Measurements from ENCODE around the gene FSIP2. TPM values are rescaled to one million over a fixed set of nuclear protein-coding genes. Genes with fewer than 3 reads are reported as not detected.
"Not testable (repeated sequence)": the region's sequence is repeated elsewhere in the genome, so short reads cannot be mapped to it uniquely, and the experiment has no call there.

The FSIP2 gene
- total RNA-seq, 1 donor from 2014 or later, result 1.6 TPM

DNA sequence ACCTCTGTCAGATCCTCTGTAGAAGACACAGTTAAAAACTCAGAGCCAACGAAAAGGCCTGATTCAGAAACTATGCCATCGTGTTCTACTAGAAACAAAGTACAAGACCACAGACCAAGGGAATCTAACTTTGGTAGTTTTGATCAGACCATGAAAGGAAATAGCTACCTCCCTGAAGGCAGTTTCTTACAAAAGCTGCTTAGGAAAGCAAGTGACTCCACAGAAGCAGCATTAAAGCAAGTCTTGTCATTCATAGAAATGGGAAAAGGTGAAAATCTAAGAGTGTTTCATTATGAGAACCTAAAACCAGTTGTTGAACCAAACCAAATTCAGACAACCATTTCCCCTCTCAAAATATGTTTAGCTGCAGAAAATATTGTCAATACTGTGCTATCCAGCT lies 58.2 kb downstream of the FSIP2 start:
- DNase-seq (ENCODE audit: low spot score), result no peak

DNA sequence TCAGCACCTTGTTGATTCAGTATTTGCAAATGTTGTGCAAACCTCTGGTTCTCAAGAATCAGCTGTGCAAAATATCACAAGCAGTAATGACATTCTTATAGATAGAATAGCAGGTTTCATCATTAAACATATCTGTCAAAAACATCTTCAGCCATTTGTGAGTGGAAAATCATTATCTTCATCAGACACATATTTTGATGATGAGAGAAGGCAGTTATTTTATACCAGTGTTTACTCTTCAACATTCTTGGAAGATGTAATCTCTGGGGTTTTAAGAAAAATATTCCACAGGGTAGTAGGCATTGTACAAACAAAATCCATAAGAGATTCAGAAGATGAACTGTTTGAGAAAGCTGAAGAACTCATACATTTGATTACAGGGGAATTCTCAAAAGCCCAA lies 64.3 kb downstream of the FSIP2 start:
- DNase-seq (ENCODE audit: low spot score), result no peak

DNA sequence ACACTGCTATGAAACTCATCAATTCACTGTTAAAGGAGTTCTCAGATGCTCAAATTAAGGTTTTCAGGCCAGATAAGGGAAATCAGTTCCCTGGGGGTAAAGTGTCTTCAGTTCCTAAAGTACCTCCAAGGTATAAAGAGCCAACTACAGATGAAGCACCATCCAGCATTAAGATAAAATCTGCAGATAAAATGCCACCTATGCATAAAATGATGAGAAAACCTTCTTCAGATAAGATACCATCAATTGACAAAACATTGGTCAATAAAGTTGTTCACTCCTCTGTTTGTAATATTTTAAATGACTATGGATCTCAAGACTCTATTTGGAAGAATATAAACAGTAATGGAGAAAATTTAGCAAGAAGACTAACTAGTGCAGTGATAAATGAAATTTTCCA lies 68.2 kb downstream of the FSIP2 start:
- no peak for DNase-seq (ENCODE audit: low spot score)

DNA sequence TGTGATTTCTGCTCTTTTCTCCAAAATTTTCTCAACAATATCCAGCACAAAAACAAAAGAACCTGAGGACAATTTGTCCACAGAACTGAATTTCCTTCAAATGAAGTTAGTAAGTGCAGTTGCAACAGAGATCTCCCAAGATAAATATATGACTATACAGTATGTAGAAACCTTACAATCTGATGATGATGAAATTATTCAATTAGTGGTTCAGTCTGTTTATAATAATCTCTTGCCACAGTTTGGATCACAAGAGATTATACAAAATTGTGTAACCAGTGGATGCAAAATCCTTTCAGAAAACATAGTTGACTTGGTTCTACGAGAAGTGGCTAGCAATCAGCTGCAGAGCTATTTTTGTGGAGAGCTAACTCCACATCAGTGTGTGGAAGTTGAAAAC lies 68.7 kb downstream of the FSIP2 start:
- no peak for DNase-seq (ENCODE audit: low spot score)

DNA sequence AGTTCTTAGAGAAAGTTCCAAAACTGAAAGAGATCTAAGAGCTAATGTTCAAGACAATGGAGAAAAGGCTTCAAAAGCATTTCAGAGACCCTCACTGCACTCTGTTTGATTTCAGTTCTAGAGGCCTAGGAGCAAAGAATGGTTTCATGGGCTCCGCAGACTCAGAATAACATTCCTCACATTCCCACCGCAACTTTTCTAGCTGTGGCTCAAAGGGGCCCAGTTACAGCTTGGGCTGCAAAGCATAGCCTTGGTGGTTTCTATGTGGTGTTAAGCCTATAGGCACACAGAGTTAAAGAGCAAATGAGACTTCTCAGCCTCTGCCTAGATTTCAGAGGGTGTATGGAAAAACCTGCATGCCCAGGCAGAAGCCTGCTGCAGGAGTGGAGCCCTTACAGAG lies 73.0 kb downstream of the FSIP2 start:
- DNase-seq (ENCODE audit: low spot score), result no peak

DNA sequence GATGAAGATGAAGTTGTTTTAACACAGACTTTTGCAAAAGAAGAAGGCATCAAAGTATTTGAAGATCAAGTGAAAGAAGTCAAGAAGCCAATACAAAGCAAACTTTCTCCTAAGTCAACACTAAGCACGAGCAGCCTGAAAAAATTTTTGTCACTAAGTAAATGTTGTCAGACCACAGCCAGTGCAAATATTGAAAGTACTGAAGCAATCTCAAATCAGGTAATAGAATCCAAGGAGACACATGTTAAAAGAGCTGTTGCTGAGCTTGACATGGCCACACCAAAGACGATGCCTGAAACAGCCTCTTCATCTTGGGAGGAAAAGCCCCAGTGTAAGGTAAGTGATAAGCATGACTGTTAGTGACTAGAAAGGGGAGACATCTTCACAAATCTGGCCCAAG lies 75.1 kb downstream of the FSIP2 start:
- no peak for DNase-seq (ENCODE audit: low spot score)

DNA sequence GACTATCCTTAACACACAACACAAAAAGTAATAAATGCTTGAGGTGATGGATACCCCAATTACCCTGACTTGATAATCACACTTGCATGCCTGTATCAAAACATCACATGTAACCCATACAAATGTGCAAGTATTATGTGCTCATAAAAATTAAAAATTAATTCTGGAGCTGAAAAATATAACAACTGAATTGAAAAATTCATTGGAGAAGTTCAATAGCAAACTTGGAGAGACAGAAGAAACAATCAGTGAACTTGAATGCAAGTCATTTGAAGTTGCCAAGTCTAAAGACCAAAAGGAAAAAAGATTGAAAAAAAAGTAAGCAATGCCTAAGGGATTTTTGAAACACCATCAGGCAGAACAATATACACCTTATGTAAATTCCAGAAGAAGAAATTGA lies 79.4 kb downstream of the FSIP2 start:
- no peak for DNase-seq (ENCODE audit: low spot score)

DNA sequence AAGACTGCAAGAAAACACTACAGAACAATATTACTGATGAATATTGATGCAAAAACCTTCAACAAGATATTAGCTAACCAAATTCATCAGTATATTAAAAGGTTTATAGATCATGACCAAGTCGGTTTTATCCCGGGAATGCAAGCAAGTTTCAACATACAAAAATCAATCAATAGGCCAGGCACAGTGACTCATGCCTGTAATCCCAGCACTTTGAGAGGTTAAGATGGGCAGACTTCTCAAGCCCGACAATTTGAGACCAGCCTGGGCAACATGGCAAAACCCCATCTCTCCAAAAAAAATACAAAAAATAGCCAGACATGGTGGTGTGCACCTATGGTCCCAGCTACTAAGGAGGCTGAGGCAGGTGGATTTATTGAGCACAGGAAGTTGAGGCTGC lies 82.9 kb downstream of the FSIP2 start:
- DNase-seq (ENCODE audit: low spot score), result no peak

DNA sequence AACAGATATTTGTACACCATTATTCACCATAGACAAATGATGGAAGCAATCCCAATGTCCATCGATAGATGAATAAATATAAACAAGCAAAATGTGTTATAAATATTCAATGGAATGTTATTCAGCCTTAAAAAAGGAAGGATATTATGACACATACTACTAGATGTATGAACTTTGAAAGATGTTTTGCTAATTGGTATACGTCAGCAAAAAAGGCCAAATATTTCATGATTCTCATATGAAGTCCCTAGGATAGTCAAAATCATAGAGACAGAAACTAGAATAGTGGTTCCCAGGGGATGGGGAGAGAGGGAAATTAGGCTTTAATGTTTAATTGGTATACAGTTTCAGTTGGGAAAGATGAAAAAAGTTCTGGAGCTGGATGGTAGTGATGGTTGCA lies 85.2 kb downstream of the FSIP2 start:
- DNase-seq (ENCODE audit: low spot score), result no peak

DNA sequence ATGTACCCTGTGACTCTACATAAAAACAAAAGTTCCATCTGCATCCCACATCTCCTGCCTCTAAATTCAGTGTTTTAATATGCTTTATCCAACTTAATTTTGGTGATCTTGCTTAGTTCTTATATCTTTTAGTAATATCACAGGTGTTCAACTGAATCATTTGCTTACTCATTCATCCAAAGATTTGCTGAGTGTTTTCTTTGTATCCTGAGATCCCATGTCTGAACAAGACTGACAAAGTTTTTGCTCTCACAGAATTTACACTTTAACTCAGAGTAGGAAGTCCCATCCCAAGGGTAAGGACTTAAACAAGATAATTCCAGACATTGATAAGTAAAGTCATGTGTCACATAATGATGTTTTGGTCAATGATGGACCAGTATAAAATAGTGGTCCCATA lies 87.0 kb downstream of the FSIP2 start:
- DNase-seq (ENCODE audit: low spot score), result no peak

DNA sequence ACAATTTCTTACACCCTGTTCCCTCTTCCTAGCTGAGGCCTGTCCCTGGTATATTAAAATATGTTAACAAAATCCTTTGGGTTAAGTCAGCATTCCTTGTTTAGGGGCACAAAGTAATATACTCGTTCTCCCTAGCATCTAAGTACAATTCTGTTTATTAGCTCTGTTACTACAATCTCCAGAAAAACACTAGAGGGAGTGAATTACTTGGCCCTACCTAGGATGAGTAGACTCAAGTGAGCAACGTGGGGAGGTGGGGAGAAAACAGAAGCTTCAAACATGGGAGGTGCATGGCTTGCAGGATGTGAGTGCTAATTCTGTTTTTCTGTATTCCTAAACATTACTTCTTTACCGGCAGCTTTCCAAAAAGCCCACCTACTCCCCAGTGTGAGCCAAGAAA lies 89.7 kb downstream of the FSIP2 start:
- DNase-seq (ENCODE audit: low spot score), result no peak

DNA sequence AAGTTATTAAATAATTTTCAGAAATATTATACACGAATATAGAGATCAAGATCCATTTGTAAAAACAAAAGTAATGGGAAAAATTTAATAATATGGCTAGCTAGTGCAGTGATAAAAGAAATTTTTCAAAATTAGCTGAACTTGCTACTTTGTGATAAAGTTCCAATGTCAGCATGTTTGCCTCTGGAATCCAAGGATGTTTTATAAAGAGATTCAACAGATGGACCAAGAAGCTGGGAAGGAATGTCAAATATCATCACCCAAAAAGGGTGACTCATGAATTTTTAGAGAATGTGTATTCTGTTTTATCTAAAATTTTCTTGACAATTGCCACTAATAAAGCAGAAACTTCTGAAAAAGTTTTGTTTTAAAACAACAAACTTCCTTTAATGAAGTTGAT lies 95.3 kb downstream of the FSIP2 start:
- DNase-seq (ENCODE audit: low spot score), result no peak

DNA sequence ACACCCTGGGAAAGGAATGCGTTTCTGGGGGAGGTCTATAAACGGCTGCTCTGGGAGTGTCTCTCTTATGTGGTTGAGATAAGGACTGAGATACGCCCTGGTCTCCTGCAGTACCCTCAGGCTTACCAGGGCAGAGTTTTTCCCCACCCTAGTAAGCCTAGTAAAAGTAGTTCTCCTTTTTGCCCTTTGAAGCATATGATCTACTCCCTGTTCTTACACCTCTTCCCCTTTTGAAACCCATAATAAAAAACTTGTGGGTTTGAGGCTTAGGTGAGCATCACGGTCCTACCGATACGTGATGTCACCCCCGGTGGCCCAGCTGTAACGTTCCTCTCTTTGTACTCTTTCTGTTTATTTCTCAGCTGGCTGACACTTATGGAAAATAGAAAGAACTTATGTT lies 97.4 kb downstream of the FSIP2 start:
- no peak for DNase-seq (ENCODE audit: low spot score)

DNA sequence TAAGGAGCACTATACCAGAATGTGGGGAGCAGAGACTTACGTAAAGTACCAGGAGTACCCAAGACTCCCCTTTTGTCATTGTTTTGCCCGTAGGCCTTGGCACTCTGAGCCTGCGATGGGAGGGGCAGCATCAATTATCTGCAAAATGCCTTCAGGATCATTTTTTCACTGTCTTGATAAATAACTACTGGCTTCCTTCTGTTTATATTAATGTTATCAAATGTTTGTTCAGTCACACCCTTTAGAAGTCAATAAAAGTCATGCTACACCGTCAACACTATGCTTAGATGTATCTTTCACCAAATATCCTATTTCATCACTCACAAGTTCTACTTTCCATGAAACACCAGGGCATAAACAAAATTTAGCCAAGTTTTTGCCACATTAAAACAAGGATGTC lies 116.3 kb downstream of the FSIP2 start:
- DNase-seq (ENCODE audit: low spot score), result no peak

DNA sequence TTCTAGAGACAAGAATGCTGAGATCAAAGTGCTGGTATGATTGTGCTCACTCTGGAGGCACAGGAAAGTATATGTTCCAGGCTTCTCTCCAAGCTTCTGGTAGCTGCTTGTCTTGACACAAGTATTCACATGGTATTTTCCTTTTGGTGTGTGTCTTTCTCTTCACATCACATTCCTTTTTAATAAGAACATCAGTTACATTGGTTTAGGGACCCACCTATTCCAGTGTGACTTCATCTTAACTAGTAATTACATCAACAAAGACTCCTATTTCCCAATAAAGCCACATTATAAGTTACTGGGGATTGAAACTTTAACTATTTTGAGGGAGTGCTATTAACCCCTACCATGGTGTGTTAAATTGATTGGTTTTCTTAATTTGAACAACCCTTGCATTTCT lies 119.1 kb downstream of the FSIP2 start:
- DNase-seq (ENCODE audit: low spot score), result no peak

DNA sequence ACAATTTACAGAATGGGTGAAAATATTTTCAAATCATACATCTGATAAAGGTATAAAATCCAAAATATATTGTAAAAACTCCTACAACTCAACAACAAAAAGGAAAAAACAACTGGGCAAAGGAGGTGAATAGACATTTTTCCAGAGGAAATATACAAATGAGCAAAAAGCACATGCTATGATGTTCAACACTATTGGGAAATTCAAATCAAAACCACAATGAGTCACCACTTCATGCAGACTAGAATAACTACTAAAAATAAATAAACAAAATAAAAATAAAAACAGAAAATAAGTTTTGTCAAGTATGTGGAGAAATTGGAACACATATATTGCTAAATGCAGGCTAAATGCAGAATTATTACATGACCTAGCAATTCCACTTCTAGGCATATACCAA lies 120.9 kb downstream of the FSIP2 start:
- no peak for DNase-seq (ENCODE audit: low spot score)

DNA sequence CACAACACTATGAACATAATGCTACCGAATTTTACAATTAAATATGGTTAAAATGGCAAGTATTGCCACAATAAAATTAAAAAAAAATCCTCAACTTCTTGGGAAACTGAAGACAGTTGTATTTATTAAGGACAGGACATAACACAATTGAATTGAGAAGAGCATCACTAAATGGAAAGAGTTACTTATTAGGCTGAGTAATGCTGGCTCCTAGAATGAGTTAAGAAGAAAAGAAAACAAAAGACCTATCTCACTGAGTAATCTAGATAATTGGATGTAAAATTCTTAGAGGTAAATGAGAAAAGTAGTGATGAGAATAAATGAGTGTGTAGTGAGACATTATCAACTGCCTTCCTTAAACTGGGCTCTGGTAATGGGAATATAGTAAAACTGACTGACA lies 121.7 kb downstream of the FSIP2 start:
- DNase-seq (ENCODE audit: low spot score), result no peak

DNA sequence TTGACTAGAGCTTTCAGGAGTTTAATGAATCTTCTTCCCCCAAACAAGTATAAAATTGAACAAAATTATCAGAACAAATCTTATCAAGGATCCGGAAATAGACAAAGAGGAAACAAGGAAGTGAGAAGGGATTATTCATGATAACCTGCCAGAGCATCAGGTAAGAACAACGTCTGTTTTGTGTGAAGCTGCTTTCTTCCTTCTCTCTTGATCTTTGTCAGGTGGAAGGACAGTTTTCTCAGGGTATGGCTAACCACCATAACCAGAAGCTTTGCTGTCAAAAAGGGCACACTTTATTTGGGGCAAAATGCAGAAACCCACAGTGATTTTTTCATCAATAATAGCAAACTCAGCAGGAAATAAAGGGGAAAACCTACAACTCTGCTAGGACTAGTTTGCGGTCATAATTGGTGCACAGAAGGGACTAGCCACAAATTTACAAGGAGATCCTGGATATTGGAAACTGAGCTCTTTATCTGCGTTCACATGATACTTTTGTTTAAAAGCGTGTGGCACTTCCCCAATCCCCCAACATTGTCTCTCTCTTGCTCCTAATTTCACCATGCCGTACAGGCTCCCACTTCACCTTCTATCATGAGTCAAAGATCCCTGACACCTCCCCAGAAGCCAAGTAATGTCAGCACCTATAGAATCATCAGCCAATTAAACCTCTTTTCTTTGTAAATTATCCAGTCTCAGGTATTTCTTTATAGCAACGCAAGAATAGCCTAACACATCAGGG lies 124.2 kb downstream of the FSIP2 start:
- no peak for DNase-seq (ENCODE audit: low spot score)

DNA sequence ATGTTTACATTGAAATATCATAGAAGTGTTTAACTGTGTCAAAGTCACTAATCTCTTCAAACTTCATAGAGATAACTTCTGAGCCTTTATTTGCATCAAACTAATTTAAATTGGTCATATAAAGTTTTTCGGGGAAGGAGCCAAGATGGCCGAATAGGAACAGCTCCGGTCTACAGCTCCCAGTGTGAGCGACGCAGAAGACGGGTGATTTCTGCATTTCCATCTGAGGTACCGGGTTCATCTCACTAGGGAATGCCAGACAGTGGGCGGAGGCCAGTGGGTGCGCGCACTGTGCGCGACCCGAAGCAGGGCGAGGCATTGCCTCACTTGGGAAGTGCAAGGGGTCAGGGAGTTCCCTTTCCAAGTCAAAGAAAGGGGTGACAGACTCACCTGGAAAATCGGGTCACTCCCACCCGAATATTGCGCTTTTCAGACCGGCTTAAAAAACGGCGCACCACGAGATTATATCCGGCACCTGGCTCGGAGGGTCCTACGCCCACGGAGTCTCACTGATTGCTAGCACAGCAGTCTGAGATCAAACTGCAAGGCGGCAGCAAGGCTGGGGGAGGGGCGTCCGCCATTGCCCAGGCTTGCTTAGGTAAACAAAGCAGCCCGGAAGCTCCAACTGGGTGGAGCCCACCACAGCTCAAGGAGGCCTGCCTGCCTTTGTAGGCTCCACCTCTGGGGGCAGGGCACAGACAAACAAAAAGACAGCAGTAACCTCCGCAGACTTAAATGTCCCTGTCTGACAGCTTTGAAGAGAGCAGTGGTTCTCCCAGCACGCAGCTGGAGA lies 126.1 kb downstream of the FSIP2 start:
- DNase-seq (ENCODE audit: low spot score), result not testable (repeated sequence)

DNA sequence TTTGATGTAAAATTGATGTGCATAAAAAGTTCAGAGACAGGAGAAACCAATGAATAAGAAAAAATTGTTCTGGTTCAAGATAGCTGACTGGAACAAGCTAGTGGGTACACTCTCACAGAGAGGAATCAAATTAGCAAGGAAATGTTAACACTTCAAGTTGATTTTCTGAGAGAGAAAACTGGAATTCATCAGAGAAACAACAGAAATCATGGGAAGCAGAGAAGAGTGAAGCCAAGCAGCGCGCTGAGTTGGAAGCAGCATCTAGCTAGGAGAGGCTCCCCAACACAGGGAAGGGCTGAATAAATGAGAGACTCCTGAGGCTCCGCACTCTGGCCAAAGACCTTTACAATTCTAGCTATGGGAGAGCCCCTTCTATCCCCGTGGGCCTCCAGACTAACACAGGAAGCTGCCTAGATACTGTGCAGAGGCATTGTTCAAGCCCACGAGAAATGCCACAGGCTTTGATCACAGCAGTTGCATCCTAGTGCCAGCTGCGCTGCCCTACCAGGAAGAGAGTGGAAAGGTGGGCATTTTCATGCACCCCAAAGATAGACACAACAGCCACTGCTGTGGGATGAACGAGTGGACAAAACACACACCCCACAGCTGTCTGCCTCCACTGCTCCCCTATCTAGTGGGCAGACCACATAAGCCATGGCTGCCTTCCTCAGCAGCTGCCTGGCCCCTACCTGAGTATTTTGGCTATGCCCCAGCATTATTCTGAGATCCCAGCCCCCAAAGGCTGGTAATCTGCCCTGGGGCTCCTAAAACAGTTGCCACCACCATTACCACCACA lies 136.7 kb downstream of the FSIP2 start:
- DNase-seq (ENCODE audit: low spot score), result no peak

DNA sequence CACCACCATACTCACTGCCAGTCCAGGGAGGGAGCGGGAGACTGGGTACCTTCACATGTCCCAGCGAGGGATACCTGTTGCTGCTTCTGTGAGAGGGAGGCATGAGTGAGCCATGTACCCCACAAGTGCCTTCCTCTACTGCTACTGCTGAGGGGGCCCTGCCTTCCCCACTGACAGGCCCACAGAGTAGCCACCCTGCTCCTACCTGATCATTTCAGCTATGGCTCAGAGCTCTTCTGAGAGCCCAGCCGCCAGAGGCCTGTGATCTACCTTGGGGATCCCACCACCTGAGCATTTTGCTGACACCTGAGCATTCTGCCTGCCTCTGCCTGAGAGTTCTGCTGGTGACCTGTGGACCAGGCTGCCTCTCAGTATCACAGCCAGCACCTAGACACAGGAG lies 137.6 kb downstream of the FSIP2 start:
- no peak for DNase-seq (ENCODE audit: low spot score)

DNA sequence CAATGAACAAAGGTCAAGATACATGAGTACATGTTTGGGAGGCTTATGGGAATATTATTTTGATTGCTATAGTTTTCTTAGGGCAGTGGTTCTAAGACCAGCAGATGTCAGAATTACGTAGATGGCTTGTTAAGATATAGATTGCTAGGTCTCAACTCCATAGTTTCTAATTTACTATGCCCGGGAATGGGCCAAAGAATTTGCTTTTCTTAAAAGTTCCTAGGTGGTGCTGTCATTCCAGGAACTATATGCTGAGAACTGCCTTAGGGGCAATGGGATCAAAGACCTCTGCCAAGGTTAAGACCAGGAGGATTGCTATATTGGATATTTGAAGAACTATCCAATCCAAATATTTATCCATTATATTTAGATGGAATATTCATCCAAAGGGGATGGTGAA lies 141.8 kb downstream of the FSIP2 start:
- DNase-seq (ENCODE audit: low spot score), result no peak
